ENCODE data around the gene ZBTB17. TPM values are rescaled to one million over a fixed set of nuclear protein-coding genes. Genes with fewer than 3 reads are reported as not detected.

Gene ZBTB17
- total RNA-seq, 3 donors from 2014 or later: 21.9 to 40.3 (median 38.5) TPM

GRCh38 chr1:15941899-15942660 is 33.8 kb downstream of the ZBTB17 start:
- peaks cover 0 to 7% of the 10 kb centered on the region in 2 donors for H3K4me1 ChIP-seq
- no peak overlapping the region for H3K27ac ChIP-seq
- no peaks in the 10 kb centered on the region for H3K9me3 ChIP-seq
- peaks cover 5% of the 10 kb centered on the region for H3K36me3 ChIP-seq
- no peak for DNase-seq (ENCODE audit: low spot score in 2 of 2)
- no peak overlapping the region for H3K4me3 ChIP-seq
- intact Hi-C loops (cut with DNase I; ENCODE audit: low total_unique reads): no loop called here
- H3K27me3 ChIP-seq: no peaks in the 10 kb centered on the region
- TF ChIP-seq POLR2AphosphoS5 (IDR thresholded peaks at IDR 0.05) (no peak), CTCF (IDR thresholded peaks at IDR 0.05) (no peak)

GRCh38 chr1:15941044-15941840 is 34.7 kb downstream of the ZBTB17 start:
- H3K4me3 ChIP-seq: no peak overlapping the region
- H3K27ac ChIP-seq: peak overlapping the region in 1 of 2 donors; percentile 25
- H3K9me3 ChIP-seq: no peaks in the 10 kb centered on the region
- intact Hi-C loops (cut with DNase I; ENCODE audit: low total_unique reads): no loop called here
- peaks cover 5% of the 10 kb centered on the region for H3K36me3 ChIP-seq
- TF ChIP-seq CTCF (IDR thresholded peaks at IDR 0.05) (no peak), POLR2A (IDR thresholded peaks at IDR 0.05) (no peak), POLR2AphosphoS5 (IDR thresholded peaks at IDR 0.05) (no peak)
- no peak for DNase-seq (ENCODE audit: low spot score in 2 of 2)
- H3K27me3 ChIP-seq: no peaks in the 10 kb centered on the region
- H3K4me1 ChIP-seq: peaks cover 0 to 7% of the 10 kb centered on the region in 2 donors

GRCh38 chr1:15940110-15941043 is 35.5 kb downstream of the ZBTB17 start:
- H3K4me3 ChIP-seq: no peak overlapping the region
- peak overlapping the region in 1 of 2 donors; percentile 62 for H3K27ac ChIP-seq
- intact Hi-C loops (cut with DNase I; ENCODE audit: low total_unique reads): no loop called here
- H3K27me3 ChIP-seq: no peaks in the 10 kb centered on the region
- no peaks in the 10 kb centered on the region for H3K9me3 ChIP-seq
- H3K4me1 ChIP-seq: peaks cover 0 to 7% of the 10 kb centered on the region in 2 donors
- TF ChIP-seq CTCF (IDR thresholded peaks at IDR 0.05) (no peak), POLR2AphosphoS5 (IDR thresholded peaks at IDR 0.05) (no peak), POLR2A (IDR thresholded peaks at IDR 0.05) (no peak)
- peaks cover 5% of the 10 kb centered on the region for H3K36me3 ChIP-seq
- DNase-seq (ENCODE audit: low spot score in 2 of 2): no peak

GRCh38 chr1:15939181-15940109 is 36.5 kb downstream of the ZBTB17 start:
- H3K4me3 ChIP-seq: no peak overlapping the region
- DNase-seq (ENCODE audit: low spot score in 2 of 2): peak in 1 of 2 donors; percentile 80
- H3K4me1 ChIP-seq: peaks cover 0 to 7% of the 10 kb centered on the region in 2 donors
- H3K27me3 ChIP-seq: no peaks in the 10 kb centered on the region
- intact Hi-C loops (cut with DNase I; ENCODE audit: low total_unique reads): no loop called here
- peak overlapping the region; percentile 34 to 62 for H3K27ac ChIP-seq
- TF ChIP-seq POLR2A (IDR thresholded peaks at IDR 0.05) (no peak), POLR2AphosphoS5 (IDR thresholded peaks at IDR 0.05) (peak in 1 of 3 donors; percentile 19), CTCF (IDR thresholded peaks at IDR 0.05) (no peak)
- peaks cover 4% of the 10 kb centered on the region for H3K36me3 ChIP-seq
- H3K9me3 ChIP-seq: no peaks in the 10 kb centered on the region
